GM12892 (cell line): ENCODE results near the gene HPD.

Experiments
- DNase-seq: peaks from one replicate; pipeline ENCODE4 v3.0.0; 2011; ENCODE audit not compliant: insufficient read length
- FAIRE-seq: peaks from 2 replicates; lab custom pipeline; 2011; peaks lifted over from hg19 to GRCh38; lab: Jason Lieb, UNC
- POLR2A ChIP-seq: IDR thresholded peaks from 2 replicates; pipeline ENCODE4 v1.6.1; 2011; ENCODE audit warnings: low read depth, low read length, control low read depth
- POLR2AphosphoS5 ChIP-seq: IDR thresholded peaks from 2 replicates; pipeline ENCODE4 v1.6.1; 2011; ENCODE audit warnings: low read depth, low read length, control low read depth
- TAF1 ChIP-seq: IDR thresholded peaks from 2 replicates; pipeline ENCODE4 v1.6.1; 2011; ENCODE audit warnings: low read depth, mild to moderate bottlenecking, control low read depth, low read length, borderline replicate concordance

The HPD gene

DNA sequence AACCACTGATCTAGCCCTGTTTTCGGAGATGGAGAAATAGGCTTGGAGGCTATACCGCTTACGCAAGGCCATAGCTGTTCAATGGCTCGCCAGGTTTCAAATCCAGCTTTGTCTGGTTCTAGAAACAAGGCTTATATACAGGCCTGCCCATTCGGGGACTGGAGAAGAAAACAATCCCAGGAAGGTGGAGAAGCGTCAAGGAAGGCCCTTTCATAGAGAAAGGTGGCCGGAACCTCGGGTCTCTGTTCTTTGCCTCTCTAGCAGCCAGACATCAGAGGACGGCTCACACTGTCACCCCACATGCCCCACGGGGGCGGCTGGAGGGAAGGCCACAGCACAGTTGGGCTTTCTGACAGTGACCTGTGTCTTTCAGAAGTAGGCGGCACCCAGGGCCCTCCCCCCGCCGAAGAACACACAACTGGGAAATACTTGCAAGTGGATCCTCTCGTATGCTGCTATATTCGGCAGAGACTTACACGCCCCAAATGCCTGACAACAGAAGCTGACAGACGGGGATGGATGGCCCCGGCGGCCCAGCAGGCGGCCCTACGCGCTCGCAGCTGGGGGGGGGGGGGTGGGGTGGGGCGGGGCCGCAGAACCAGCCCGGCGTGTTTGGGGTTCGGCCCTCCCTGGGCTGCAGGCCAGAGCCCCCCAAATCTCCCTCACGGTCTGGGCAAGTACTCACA, 59.4 kb downstream of the HPD start:
- peak; percentile 59 for DNase-seq
- TF ChIP-seq POLR2A (no peak; the same call in 1 of the 2 replicates), POLR2AphosphoS5 (no peak), TAF1 (no peak)
- peak; percentile 46 for FAIRE-seq

DNA sequence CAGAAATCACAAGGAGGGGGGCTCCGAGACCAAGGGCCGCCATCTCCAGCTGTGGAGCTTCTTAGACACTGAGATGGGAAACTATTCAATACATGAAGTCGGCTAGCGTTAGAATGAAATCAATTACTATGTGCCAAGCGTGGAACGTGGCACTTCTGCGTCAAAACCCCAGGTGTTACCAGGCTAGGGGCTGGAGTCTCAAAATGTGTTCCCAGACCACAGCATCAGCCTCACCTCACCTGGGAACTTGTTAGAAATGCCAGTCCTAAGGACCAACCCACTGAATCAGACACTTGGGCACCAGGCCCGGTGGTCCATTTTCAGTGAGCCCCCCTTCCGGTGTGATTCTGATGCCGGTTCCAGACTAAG, 59.9 kb downstream of the HPD start:
- FAIRE-seq (no peak), DNase-seq (no peak)
- TF ChIP-seq POLR2AphosphoS5 (no peak), POLR2A (no peak), TAF1 (no peak)

DNA sequence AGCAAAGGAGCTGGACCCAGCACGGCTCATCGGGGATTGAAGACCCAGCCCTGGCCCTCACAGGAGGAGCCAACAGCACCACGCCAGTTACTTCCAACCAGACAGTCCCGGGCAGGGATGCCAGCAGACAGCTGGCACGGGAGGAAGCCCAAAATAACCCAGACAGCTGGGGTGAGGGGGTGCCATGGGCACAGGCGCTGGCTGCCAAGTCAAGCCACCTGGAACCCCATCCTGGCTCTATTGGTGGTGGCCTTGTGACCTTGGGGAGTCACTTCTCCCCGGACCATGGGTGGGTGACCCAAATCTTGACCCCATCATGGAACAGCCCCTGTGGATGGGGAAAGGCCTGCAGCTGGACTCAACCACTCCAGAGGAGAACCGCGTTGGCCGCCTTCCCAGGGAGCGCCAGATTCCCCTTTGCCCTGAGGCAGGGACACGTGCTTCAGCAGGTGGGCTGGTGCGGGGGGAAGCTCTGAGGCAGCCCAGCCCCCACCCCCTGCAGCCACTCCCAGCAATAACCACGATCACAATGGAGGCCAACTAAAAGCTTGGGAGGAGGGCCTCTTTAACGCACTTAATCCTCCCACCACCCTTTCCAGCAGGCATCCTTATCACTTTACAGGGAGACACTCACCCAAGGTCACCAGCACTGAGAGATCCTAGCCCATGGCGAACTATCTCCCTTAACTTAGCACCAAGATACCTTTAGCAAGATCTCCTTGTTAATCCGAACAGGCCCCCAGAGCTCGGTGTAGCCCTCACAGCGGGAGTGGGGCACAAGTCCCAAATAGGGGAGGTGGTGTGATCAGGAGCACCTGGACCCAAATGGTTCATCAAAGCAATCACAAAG, 60.5 kb downstream of the HPD start:
- FAIRE-seq, result no peak
- no peak for DNase-seq
- no peak for TF ChIP-seq POLR2A
- TF ChIP-seq POLR2AphosphoS5, result no peak
- no peak for TF ChIP-seq TAF1

DNA sequence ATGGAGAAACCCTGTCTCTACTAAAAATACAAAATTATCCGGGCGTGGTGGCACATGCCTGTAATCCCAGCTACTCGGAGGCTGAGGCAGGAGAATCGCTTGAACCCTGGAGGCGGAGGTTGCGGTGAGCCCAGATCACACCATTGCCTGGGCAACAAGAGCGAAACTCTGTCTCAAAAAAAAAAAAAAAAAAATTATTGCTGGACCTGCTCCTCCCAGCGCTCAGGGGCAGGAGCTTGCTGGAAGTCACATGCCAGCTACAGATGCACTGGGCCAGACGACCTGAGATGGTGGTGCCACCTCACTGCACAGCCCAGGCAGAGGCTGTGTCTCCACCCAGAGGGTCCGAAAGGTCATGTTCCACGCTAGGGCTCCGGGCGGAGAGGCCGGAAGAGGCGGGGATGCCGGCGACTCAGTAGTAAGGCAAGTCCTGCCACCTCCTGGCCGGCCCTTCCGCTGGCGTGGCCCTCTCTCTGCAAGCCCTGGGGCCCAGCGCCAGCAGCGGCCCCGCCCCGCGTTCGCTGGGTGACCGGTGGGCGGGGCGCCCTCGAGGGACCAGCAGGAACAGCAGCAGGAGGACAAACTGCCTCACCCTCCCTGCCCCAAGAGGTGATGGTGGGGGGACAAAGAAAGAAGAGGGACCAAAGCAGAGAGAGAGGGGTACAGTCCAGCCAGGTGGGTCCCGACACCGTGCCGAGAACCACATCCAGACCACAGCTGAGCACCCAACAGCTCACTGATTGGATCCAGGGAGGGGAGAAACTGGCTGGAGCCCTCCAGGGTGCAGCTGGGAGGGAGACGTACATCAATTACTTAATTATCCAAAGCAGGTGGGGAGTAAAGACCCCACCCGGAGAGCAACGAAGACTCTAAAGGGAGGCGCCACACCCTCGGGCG, 61.6 kb downstream of the HPD start:
- no peak for DNase-seq
- FAIRE-seq, result no peak
- TF ChIP-seq POLR2AphosphoS5, result peak; percentile 35
- no peak for TF ChIP-seq TAF1
- no peak for TF ChIP-seq POLR2A

DNA sequence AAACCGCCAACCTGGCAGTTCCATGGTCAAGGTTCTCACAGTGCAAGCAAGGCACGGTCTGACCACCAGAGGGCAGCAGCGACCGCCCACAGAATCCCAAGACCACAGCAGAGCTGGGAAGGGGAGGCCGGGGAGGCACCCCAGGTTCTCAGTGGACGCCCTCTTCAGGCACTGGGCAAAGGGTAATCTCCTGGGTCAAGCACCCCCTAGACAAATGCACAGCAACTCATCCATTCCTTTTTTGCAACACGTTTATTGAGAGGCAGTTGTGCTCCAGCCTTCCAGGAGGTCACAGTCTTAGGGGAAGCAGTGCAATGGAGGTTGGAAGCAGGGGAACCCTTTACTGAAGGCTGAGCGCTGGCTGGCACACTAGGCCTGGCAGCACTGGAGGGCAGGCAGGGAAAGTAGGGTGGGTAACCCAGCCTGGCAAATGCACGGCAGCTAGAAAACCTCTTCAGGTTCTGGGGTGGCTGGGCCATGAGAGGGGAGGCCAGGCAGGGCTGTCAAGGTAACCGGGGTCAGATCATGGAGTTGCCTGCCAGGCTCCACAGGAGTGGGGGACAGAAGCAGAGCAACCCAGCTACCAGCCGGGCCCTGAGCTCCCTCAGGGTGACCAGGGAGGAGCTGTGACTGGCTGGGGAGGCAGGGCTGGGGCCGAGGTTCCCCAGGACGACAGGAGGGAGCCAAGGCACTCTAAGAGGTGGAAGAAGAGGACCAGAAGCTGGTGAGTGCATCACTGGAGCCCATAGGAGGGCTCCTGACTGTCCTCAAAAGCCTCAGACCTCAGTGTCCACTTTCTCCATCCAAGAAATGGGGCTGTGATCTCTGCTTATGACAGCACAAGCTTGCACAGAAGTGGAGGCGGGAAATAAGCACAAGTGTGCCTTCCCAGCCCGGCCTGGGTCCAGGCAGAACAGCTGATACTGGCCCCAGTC, 63.4 kb downstream of the HPD start:
- DNase-seq, result peak; percentile 78
- TF ChIP-seq TAF1 (no peak), POLR2A (peak; percentile 7; the same call in 1 of the 2 replicates)
- peak; percentile 86 for FAIRE-seq

DNA sequence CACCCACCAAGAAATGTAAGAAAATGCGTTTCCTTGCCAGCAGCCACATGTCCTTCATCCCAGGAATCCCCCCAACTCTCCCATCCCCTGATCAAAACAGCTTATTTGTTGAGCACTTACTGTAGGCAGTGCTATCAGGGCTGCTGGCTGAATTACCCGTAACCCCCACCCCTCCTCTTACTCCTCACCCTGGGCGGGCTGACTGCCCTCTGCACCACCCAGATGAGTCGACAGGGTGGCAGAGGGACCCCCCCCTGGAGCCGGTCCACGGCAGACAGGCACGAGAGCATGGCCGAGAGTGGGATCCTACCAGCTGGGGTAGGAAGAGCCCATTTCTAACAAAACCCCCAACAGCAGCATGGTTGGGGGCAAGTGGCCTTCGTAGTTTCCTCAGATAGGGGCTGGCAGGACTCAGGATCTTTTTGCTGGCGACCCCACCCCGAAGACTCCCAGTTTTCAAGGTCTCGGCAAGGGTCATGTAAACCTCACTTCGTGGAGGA, 64.1 kb downstream of the HPD start:
- FAIRE-seq (no peak), DNase-seq (peak; percentile 43)
- TF ChIP-seq POLR2A, result peak; percentile 2; the same call in 1 of the 2 replicates
- TF ChIP-seq POLR2AphosphoS5, result peak; percentile 8; the same call in 1 of the 2 replicates
- no peak for TF ChIP-seq TAF1

DNA sequence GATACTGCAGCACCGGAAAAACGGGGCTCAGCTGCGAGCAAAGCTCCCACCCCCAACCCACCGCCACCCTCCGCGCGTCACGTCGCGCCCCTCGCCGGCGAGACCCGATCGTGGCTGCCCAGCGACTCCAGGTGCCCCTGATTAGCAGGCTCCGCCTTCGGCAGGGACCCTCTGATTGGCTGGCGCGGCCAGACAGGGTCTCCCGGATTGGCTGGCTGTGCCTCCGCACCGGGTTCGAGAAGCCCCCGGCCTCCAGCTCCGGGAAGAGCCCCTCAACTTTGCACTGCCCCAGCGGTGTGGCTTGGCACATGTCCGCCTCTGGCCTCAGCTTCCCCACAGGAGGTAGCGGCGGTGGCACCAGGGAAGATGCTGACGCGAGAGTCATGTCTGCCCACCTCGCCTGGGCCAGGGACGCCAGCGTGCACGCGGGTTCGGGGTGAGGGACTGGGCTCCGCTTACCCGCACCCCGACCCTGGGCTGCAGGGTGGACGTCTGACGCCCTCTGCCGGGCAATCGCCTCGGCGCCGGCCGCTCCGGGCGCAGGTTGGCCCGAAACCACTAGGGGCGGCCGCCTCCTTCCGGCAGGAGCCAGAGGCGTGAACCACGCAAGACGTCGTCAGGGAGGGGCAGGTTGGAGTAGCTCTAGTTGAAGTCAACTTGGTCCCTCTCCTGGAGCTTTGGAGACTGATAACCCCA, 64.7 kb downstream of the HPD start:
- no peak for TF ChIP-seq TAF1
- peak; percentile 58; the same call in 1 of the 2 replicates for TF ChIP-seq POLR2A
- 0 out of 2 replicates have a peak, but pooled peaks have one; percentile 15 for TF ChIP-seq POLR2AphosphoS5
- FAIRE-seq (peak; percentile 94), DNase-seq (peak; percentile 88)

DNA sequence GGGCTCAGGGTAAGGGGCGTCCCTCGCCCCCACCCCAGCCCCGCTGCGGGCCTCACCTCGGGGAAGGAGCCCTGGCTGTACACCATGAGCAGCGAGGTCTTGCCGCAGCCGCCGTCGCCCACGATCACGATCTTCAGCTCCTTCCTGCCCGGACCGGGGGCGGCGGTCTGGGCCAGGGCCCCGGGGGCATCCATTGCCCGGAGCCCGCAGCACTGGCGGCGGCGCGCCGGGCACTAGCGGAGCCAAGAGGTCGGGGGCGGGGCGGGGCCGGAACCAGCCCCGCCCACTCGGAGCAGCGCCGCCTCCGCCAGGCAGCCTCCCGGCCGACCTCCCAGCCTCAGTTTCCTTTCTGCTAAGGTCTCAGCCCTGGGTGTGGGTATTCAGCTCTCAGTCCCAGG, 65.2 kb downstream of the HPD start, which contains the start of gene RHOF:
Gene RHOF (minus strand): TSS at position 249 of the 398 bp plus-strand sequence. CDS start 55 bp downstream, at position 194.
- no peak; the same call in 1 of the 2 replicates for TF ChIP-seq POLR2AphosphoS5
- TF ChIP-seq POLR2A, result 0 out of 2 replicates have a peak, but pooled peaks have one; percentile 60
- 0 out of 2 replicates have a peak, but pooled peaks have one; percentile 36 for TF ChIP-seq TAF1
- FAIRE-seq (no peak), DNase-seq (peak; percentile 63)

DNA sequence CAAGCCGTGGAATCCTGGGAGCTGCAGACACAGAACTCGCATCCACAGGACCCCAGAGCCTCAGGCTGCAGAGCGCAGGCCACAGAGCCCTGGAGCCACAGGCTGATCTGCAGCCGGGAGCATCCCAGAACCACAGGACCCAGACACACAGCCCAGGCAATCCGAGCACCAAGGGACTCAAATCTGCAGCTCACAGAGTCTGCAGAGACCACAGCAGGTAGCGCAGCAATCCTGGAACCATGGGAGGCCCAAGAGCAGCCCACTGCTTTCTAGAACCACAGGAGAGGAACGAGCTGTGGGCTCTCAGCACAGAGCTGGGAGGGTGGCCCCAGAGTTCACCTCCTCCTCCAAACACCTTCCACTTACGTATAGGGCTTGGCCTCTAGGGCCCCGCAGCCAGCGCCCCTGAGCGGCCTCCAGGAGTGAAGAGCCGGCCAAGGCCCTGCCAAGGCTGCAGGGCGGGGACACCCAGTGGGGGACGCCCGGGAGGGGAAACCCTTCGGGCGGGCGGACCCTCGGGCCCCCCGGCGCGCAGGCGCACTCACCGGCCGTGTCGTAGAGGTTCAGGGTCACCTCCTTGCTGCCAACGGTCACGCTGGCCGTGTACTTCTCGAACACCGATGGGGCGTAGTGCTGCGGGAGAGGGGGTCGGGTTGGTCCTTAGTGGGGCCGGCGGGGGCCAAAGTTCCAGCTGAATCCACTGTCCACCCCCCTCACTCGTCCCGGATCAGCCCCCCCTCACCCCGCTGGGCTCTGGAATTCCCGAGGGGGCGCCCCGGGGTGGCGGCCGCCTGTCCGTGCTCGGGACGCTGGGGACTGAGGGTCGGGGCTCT, 65.8 kb downstream of the HPD start:
- DNase-seq (peak; percentile 55), FAIRE-seq (no peak)
- TF ChIP-seq TAF1 (no peak), POLR2A (peak; percentile 56)
